Effector CD8-positive, alpha-beta T cell (primary cell): ENCODE measurements around the gene CPN1.

Experiments
- DNase-seq: peaks from one replicate; lab custom pipeline; 2025; lab: John Stamatoyannopoulos, UW

CPN1 gene

GRCh38 chr10:100076750-100077149, 4.9 kb downstream of the CPN1 start:
- DNase-seq = no peak

GRCh38 chr10:100075426-100076220, 6.0 kb downstream of the CPN1 start:
- no peak for DNase-seq

GRCh38 chr10:100072514-100072913, 9.2 kb downstream of the CPN1 start:
- no peak for DNase-seq

GRCh38 chr10:100071529-100071928, 10.1 kb downstream of the CPN1 start:
- DNase-seq = no peak

- no peak for DNase-seq
Measured at GRCh38 chr10:100067466-100067865, 14.2 kb downstream of the CPN1 start.

GRCh38 chr10:100065084-100065660, 16.5 kb downstream of the CPN1 start:
- DNase-seq = no peak

GRCh38 chr10:100061401-100061800, 20.3 kb downstream of the CPN1 start:
- no peak for DNase-seq

- DNase-seq = no peak
Measured at GRCh38 chr10:100057948-100058347, 23.7 kb downstream of the CPN1 start.

GRCh38 chr10:100053686-100054460, 27.8 kb downstream of the CPN1 start:
- DNase-seq = no peak

- peak; percentile 75 for DNase-seq
Measured at GRCh38 chr10:100046021-100046486, 35.6 kb downstream of the CPN1 start.

GRCh38 chr10:100045592-100045991, 36.1 kb downstream of the CPN1 start:
- no peak for DNase-seq

GRCh38 chr10:100043796-100044195, 37.9 kb downstream of the CPN1 start:
- no peak for DNase-seq

- DNase-seq = no peak
Measured at GRCh38 chr10:100043344-100043743, 38.3 kb downstream of the CPN1 start.

- DNase-seq = no peak
Measured at GRCh38 chr10:100041306-100042002, 40.2 kb downstream of the CPN1 start.

- DNase-seq = no peak
Measured at GRCh38 chr10:100038561-100039071, 43.1 kb downstream of the CPN1 start.

- DNase-seq = no peak
Measured at GRCh38 chr10:100037758-100038315, 43.8 kb downstream of the CPN1 start.

- no peak for DNase-seq
Measured at GRCh38 chr10:100036850-100037249, 44.8 kb downstream of the CPN1 start.

GRCh38 chr10:100033766-100034418, 47.8 kb downstream of the CPN1 start:
- no peak for DNase-seq

GRCh38 chr10:100027416-100027815, 54.3 kb downstream of the CPN1 start:
- DNase-seq = no peak

- no peak for DNase-seq
Measured at GRCh38 chr10:100025576-100025975, 56.1 kb downstream of the CPN1 start.

- DNase-seq = no peak
Measured at GRCh38 chr10:100024748-100025147, 56.9 kb downstream of the CPN1 start.
